ENCODE data around the gene RNF213.

DNA sequence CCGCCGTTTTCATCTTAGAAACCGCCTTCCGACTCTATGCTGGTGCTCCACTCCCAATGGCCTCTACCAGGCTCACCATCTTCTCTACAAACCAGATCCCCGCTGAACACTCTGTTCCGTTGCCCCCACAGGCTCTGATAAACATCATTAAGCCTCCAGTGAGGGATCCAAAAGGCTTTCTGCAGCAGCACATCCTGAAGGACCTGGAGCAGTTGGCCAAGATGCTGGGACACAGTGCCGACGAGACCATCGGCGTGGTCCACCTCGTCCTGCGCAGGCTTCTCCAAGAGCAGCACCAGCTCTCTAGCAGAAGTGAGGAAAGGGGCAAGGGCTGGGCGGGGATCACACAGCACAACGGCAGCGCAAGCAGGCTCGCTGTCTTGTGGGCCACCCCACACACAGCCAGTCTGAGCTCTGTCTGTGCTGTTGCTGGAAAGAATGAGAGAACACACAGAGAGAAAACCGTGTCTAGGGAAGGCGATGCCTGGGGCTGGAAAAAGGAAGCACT is 120.8 kb downstream of the RNF213 start:
- TF ChIP-seq POLR2A (IDR thresholded peaks at IDR 0.05; ENCODE audit: borderline replicate concordance, extremely low read depth, insufficient read depth, insufficient read length), result no peak
- no peak for TF ChIP-seq EZH2phosphoT487 (IDR thresholded peaks at IDR 0.05; ENCODE audit: borderline replicate concordance)
- TF ChIP-seq, protein P1, sequence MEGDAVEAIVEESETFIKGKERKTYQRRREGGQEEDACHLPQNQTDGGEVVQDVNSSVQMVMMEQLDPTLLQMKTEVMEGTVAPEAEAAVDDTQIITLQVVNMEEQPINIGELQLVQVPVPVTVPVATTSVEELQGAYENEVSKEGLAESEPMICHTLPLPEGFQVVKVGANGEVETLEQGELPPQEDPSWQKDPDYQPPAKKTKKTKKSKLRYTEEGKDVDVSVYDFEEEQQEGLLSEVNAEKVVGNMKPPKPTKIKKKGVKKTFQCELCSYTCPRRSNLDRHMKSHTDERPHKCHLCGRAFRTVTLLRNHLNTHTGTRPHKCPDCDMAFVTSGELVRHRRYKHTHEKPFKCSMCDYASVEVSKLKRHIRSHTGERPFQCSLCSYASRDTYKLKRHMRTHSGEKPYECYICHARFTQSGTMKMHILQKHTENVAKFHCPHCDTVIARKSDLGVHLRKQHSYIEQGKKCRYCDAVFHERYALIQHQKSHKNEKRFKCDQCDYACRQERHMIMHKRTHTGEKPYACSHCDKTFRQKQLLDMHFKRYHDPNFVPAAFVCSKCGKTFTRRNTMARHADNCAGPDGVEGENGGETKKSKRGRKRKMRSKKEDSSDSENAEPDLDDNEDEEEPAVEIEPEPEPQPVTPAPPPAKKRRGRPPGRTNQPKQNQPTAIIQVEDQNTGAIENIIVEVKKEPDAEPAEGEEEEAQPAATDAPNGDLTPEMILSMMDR (IDR thresholded peaks at IDR 0.05 in 2 of 3, conservative IDR thresholded peaks at IDR 0.05 in 1 of 3; ENCODE audit: borderline replicate concordance in 1 of 3, insufficient read depth in 1 of 3, low read depth in 2 of 3, low read length in 2 of 3), result no peak
- no peak for TF ChIP-seq ELF1 (IDR thresholded peaks at IDR 0.05; ENCODE audit: borderline replicate concordance, low read depth)
- no peak for TF ChIP-seq CBX3 (IDR thresholded peaks at IDR 0.05; ENCODE audit: low read depth)
- TF ChIP-seq, protein P2, sequence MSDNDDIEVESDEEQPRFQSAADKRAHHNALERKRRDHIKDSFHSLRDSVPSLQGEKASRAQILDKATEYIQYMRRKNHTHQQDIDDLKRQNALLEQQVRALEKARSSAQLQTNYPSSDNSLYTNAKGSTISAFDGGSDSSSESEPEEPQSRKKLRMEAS (IDR thresholded peaks at IDR 0.05), result no peak
